ENCODE data around the gene MTG2. TPM values are rescaled to one million over a fixed set of nuclear protein-coding genes. Genes with fewer than 3 reads are reported as not detected.
A peak's percentile ranks its signal among the peaks of the same experiment; 100 is the strongest.

The MTG2 gene
- total and polyA plus RNA-seq, 11 donors: 20.7 to 40.7 (median 27.9) TPM

DNA sequence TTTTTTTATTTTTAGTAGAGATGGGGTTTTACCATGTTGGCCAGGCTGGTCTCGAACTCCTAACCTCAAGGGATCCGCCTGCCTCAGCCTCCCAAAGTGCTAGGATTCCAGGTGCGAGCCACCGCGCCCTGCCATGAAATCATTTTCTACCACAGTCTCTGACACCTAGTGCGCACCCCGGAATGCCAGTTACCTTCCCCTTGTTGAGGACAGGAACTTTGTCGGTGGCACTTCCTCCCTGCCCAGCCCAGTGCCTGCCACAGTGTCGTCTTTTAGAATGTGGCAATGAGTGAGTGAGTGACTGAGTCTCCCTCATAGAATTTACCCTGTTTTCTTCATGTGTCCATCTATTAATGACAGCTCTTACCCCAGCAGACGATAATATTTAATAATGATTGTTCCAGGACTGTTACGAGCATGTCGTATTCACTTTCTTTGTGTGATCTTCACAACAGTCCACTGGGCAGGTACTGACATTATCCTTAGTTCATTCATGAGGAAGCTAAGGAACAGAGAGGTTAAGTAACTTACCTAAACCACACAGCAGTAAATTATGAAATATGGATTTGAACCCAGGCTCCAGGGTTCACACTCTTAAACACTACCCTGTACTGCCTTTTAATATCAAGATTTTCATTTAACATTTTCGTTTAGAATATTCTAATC, 57.3 kb downstream of the MTG2 start:
- H3K9me3 ChIP-seq: no peaks in the 10 kb centered on the region
- DNase-seq (no peak), ATAC-seq (no peak)
- peaks cover 0 to 12% (median 0%) of the 10 kb centered on the region in 9 donors for H3K36me3 ChIP-seq
- H3K4me3 ChIP-seq: peak overlapping the region in 5 of 12 donors; percentile 12 to 92 (median 84)
- H3K27ac ChIP-seq: peak overlapping the region in 10 of 12 donors; percentile 58 to 97 (median 90)
- intact Hi-C loops (cut with DNase I): loop anchor here in 1 of 10 donors (5.0 kb wide), 1 partner anchor 142 kb away; no protein-coding TSS in a partner anchor
- 87 to 91% (median 88%) methylated on average over 13 of the region's 13 CpGs for WGBS, 4 donors
- peaks cover 6 to 83% (median 60%) of the 10 kb centered on the region in 12 donors for H3K4me1 ChIP-seq
- no peaks in the 10 kb centered on the region for H3K27me3 ChIP-seq
- TF ChIP-seq POLR2A (IDR thresholded peaks at IDR 0.05): no peak
- TF ChIP-seq, protein P1, sequence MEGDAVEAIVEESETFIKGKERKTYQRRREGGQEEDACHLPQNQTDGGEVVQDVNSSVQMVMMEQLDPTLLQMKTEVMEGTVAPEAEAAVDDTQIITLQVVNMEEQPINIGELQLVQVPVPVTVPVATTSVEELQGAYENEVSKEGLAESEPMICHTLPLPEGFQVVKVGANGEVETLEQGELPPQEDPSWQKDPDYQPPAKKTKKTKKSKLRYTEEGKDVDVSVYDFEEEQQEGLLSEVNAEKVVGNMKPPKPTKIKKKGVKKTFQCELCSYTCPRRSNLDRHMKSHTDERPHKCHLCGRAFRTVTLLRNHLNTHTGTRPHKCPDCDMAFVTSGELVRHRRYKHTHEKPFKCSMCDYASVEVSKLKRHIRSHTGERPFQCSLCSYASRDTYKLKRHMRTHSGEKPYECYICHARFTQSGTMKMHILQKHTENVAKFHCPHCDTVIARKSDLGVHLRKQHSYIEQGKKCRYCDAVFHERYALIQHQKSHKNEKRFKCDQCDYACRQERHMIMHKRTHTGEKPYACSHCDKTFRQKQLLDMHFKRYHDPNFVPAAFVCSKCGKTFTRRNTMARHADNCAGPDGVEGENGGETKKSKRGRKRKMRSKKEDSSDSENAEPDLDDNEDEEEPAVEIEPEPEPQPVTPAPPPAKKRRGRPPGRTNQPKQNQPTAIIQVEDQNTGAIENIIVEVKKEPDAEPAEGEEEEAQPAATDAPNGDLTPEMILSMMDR (IDR thresholded peaks at IDR 0.05): no peak

DNA sequence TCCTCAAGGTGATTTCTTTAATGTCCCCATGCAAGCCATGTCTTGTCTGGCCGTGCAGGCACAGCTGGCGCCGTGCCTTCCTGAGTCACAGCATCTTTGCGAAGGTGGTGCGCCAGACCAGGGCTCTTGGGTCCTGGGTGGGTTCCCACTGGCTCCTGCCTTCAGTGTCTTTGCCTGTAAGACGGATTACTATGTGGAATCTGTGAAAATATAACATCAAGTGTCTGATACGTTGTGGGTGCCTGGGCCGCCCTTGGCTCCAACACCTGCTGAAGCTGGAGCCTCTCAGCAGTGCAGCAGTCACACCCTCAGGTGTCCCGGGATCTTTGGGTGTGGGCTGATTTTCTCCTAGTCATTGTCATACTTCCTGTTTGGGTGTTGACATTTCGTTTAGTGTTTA, 58.7 kb downstream of the MTG2 start:
- TF ChIP-seq, protein P1 (IDR thresholded peaks at IDR 0.05): no peak
- TF ChIP-seq POLR2A (IDR thresholded peaks at IDR 0.05): no peak
- 60 to 71% (median 67%) methylated on average over 10 of the region's 10 CpGs for WGBS, 4 donors
- peaks cover 0 to 13% (median 0%) of the 10 kb centered on the region in 9 donors for H3K36me3 ChIP-seq
- intact Hi-C loops (cut with DNase I): loop anchor here in 1 of 10 donors (5.0 kb wide), 1 partner anchor 141 kb away; no protein-coding TSS in a partner anchor
- no peaks in the 10 kb centered on the region for H3K9me3 ChIP-seq
- ATAC-seq (no peak), DNase-seq (peak in 1 of 5 donors; percentile 40)
- H3K27ac ChIP-seq: peak overlapping the region in 11 of 12 donors; percentile 0 to 92 (median 63)
- H3K4me3 ChIP-seq: no peak overlapping the region
- H3K27me3 ChIP-seq: no peaks in the 10 kb centered on the region
- H3K4me1 ChIP-seq: peaks cover 6 to 87% (median 64%) of the 10 kb centered on the region in 12 donors

GRCh38 chr20:62242176-62242575, 59.3 kb downstream of the MTG2 start:
- no peak overlapping the region for H3K4me3 ChIP-seq
- 37 to 58% (median 47%) methylated on average over 6 of the region's 6 CpGs for WGBS, 4 donors
- peak overlapping the region in 11 of 12 donors; percentile 25 to 92 (median 63) for H3K27ac ChIP-seq
- intact Hi-C loops (cut with DNase I): loop anchor here in 1 of 10 donors (5.0 kb wide), 1 partner anchor 140 kb away; no protein-coding TSS in a partner anchor
- peak in 1 of 5 donors; percentile 35 for DNase-seq
- ATAC-seq: peak in 1 of 4 donors; percentile 6
- H3K27me3 ChIP-seq: no peaks in the 10 kb centered on the region
- peaks cover 0 to 13% (median 0%) of the 10 kb centered on the region in 9 donors for H3K36me3 ChIP-seq
- peaks cover 6 to 87% (median 69%) of the 10 kb centered on the region in 12 donors for H3K4me1 ChIP-seq
- no peaks in the 10 kb centered on the region for H3K9me3 ChIP-seq
- TF ChIP-seq, protein P1 (IDR thresholded peaks at IDR 0.05): no peak
- no peak for TF ChIP-seq POLR2A (IDR thresholded peaks at IDR 0.05)

DNA sequence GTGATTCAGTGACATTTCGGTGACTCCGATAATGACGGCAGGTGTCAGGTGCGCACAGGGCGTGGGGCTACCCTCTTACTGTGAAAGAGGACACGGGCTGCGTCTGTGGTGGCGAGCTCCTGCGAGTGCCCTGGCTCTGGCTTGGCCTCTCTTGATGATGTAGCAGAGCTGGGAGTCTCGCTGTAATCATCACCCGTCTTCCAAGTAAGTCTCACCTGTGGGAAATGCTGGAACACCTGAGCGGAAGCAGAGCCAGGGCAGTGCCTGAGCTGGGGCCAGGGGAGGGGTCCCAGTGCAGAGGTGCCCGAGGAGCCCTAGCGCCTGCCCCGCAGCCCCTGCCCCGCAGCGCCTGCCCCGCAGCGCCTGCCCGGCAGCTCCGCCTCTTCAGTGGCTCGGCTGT, 60.3 kb downstream of the MTG2 start:
- intact Hi-C loops (cut with DNase I): loop anchor here in 1 of 10 donors (5.0 kb wide), 1 partner anchor 139 kb away; no protein-coding TSS in a partner anchor
- H3K9me3 ChIP-seq: no peaks in the 10 kb centered on the region
- H3K4me3 ChIP-seq: no peak overlapping the region
- TF ChIP-seq, protein P1 (IDR thresholded peaks at IDR 0.05): no peak
- no peak for TF ChIP-seq POLR2A (IDR thresholded peaks at IDR 0.05)
- DNase-seq (peak in 1 of 5 donors; percentile 44), ATAC-seq (no peak)
- peak overlapping the region in 8 of 12 donors; percentile 53 to 92 (median 75) for H3K27ac ChIP-seq
- peaks cover 0 to 13% (median 0%) of the 10 kb centered on the region in 9 donors for H3K36me3 ChIP-seq
- 80 to 88% (median 86%) methylated on average over 19 to 22 of the region's 22 CpGs for WGBS, 4 donors
- peaks cover 6 to 87% (median 68%) of the 10 kb centered on the region in 12 donors for H3K4me1 ChIP-seq
- no peaks in the 10 kb centered on the region for H3K27me3 ChIP-seq
